WI38 (cell line): ENCODE data around the gene BHLHA15.

Source experiments
- H3K4me3 ChIP-seq: 2 replicates; pipeline ENCODE4 v1.5.1; 2011; ENCODE audit warnings: low read depth, mild to moderate bottlenecking, control low read depth, low read length
- CTCF ChIP-seq: IDR thresholded peaks from 2 replicates; pipeline ENCODE4 v1.5.1; 2012; ENCODE audit warnings: low read depth, mild to moderate bottlenecking, control low read depth, low read length

Gene BHLHA15

GRCh38 chr7:98177553-98177952 is 33.7 kb upstream of the BHLHA15 start:
- TF ChIP-seq CTCF: no peak
- no peak overlapping the region for H3K4me3 ChIP-seq

- H3K4me3 ChIP-seq: no peak overlapping the region
- no peak for TF ChIP-seq CTCF
Observed at GRCh38 chr7:98178321-98178720, 32.9 kb upstream of the BHLHA15 start.

GRCh38 chr7:98178762-98179490 is 32.3 kb upstream of the BHLHA15 start:
- no peak overlapping the region for H3K4me3 ChIP-seq
- no peak for TF ChIP-seq CTCF

GRCh38 chr7:98180751-98181150 is 30.5 kb upstream of the BHLHA15 start:
- H3K4me3 ChIP-seq: no peak overlapping the region
- TF ChIP-seq CTCF: no peak

- TF ChIP-seq CTCF: no peak
- H3K4me3 ChIP-seq: no peak overlapping the region
Observed at GRCh38 chr7:98185101-98185500, 26.1 kb upstream of the BHLHA15 start.

- H3K4me3 ChIP-seq: peak overlapping the region; percentile 5; the same call in 1 of the 2 replicates
- no peak for TF ChIP-seq CTCF
Observed at GRCh38 chr7:98186452-98187137, 24.6 kb upstream of the BHLHA15 start.

- H3K4me3 ChIP-seq: no peak overlapping the region
- TF ChIP-seq CTCF: no peak
Observed at GRCh38 chr7:98187138-98187502, 24.1 kb upstream of the BHLHA15 start.
